ENCODE results near the gene CDC26.
A peak's percentile ranks its signal among the peaks of the same experiment; 100 is the strongest.
"Not testable (repeated sequence)": the region's sequence is repeated elsewhere in the genome, so short reads cannot be mapped to it uniquely, and the experiment has no call there.

Gene CDC26

GRCh38 chr9:113301548-113301947, 26.2 kb upstream of the CDC26 start:
- no peaks in the 10 kb centered on the region for H3K9me3 Mint-ChIP-seq
- H3K27me3 Mint-ChIP-seq (ENCODE audit: low read depth), result peaks cover 17% of the 10 kb centered on the region
- H3K27ac Mint-ChIP-seq, result no peak overlapping the region
- H3K4me1 Mint-ChIP-seq (ENCODE audit: low read depth), result peaks cover 1% of the 10 kb centered on the region
- H3K4me3 Mint-ChIP-seq, result no peak overlapping the region
- no peaks in the 10 kb centered on the region for H3K36me3 Mint-ChIP-seq (ENCODE audit: low read depth)

GRCh38 chr9:113299800-113300292, 24.5 kb upstream of the CDC26 start:
- Mint-ChIP-seq H3K9me3 (no peaks in the 10 kb centered on the region), H3K4me3 (no peak overlapping the region), H3K27me3 (ENCODE audit: low read depth) (peaks cover 17% of the 10 kb centered on the region), H3K27ac (no peak overlapping the region), H3K36me3 (ENCODE audit: low read depth) (no peaks in the 10 kb centered on the region), H3K4me1 (ENCODE audit: low read depth) (peaks cover 1% of the 10 kb centered on the region)

GRCh38 chr9:113298924-113299770, 23.8 kb upstream of the CDC26 start:
- Mint-ChIP-seq H3K4me1 (ENCODE audit: low read depth) (peaks cover 1% of the 10 kb centered on the region), H3K4me3 (no peak overlapping the region), H3K27ac (no peak overlapping the region), H3K36me3 (ENCODE audit: low read depth) (no peaks in the 10 kb centered on the region), H3K27me3 (ENCODE audit: low read depth) (peaks cover 17% of the 10 kb centered on the region), H3K9me3 (no peaks in the 10 kb centered on the region)

GRCh38 chr9:113298311-113298710, 22.9 kb upstream of the CDC26 start:
- Mint-ChIP-seq H3K27me3 (ENCODE audit: low read depth) (peaks cover 16% of the 10 kb centered on the region), H3K27ac (no peak overlapping the region), H3K4me1 (ENCODE audit: low read depth) (peaks cover 1% of the 10 kb centered on the region), H3K9me3 (no peaks in the 10 kb centered on the region), H3K4me3 (no peak overlapping the region), H3K36me3 (ENCODE audit: low read depth) (no peaks in the 10 kb centered on the region)

GRCh38 chr9:113296796-113297558, 21.6 kb upstream of the CDC26 start:
- no peak overlapping the region for H3K4me3 Mint-ChIP-seq
- peaks cover 1% of the 10 kb centered on the region for H3K36me3 Mint-ChIP-seq (ENCODE audit: low read depth)
- H3K27me3 Mint-ChIP-seq (ENCODE audit: low read depth), result peaks cover 11% of the 10 kb centered on the region
- peaks cover 1% of the 10 kb centered on the region for H3K4me1 Mint-ChIP-seq (ENCODE audit: low read depth)
- no peak overlapping the region for H3K27ac Mint-ChIP-seq
- H3K9me3 Mint-ChIP-seq, result no peaks in the 10 kb centered on the region

- peaks cover 11% of the 10 kb centered on the region for H3K27me3 Mint-ChIP-seq (ENCODE audit: low read depth)
- not testable (repeated sequence) for H3K4me3 Mint-ChIP-seq; H3K4me1 Mint-ChIP-seq (ENCODE audit: low read depth); H3K36me3 Mint-ChIP-seq (ENCODE audit: low read depth); H3K27ac Mint-ChIP-seq; H3K9me3 Mint-ChIP-seq
These were observed 20.9 kb upstream of the CDC26 start for GRCh38 chr9:113296247-113296646.

- Mint-ChIP-seq H3K4me1 (ENCODE audit: low read depth) (peaks cover 3% of the 10 kb centered on the region), H3K27me3 (ENCODE audit: low read depth) (no peaks in the 10 kb centered on the region), H3K9me3 (no peaks in the 10 kb centered on the region), H3K36me3 (ENCODE audit: low read depth) (peaks cover 29% of the 10 kb centered on the region), H3K4me3 (no peak overlapping the region), H3K27ac (no peak overlapping the region)
These were observed 18.0 kb upstream of the CDC26 start for GRCh38 chr9:113293285-113293878.

- peaks cover 47% of the 10 kb centered on the region for H3K36me3 Mint-ChIP-seq (ENCODE audit: low read depth)
- H3K27ac Mint-ChIP-seq, result no peak overlapping the region
- H3K27me3 Mint-ChIP-seq (ENCODE audit: low read depth), result no peaks in the 10 kb centered on the region
These were observed 14.8 kb upstream of the CDC26 start for GRCh38 chr9:113290052-113290607.

GRCh38 chr9:113289091-113289490, 13.7 kb upstream of the CDC26 start:
- peaks cover 56% of the 10 kb centered on the region for H3K36me3 Mint-ChIP-seq (ENCODE audit: low read depth)
- H3K4me3 Mint-ChIP-seq, result no peak overlapping the region
- H3K27ac Mint-ChIP-seq, result no peak overlapping the region

More at GRCh38 chr9:113290052-113290607, 14.8 kb upstream of the CDC26 start:
- no peak overlapping the region for H3K4me3 Mint-ChIP-seq
- H3K4me1 Mint-ChIP-seq (ENCODE audit: low read depth), result peaks cover 3% of the 10 kb centered on the region
- no peaks in the 10 kb centered on the region for H3K9me3 Mint-ChIP-seq

GRCh38 chr9:113281356-113281755, 6.0 kb upstream of the CDC26 start:
- H3K36me3 Mint-ChIP-seq (ENCODE audit: low read depth), result peaks cover 63% of the 10 kb centered on the region

More at GRCh38 chr9:113289091-113289490, 13.7 kb upstream of the CDC26 start:
- Mint-ChIP-seq H3K27me3 (ENCODE audit: low read depth) (no peaks in the 10 kb centered on the region), H3K9me3 (no peaks in the 10 kb centered on the region), H3K4me1 (ENCODE audit: low read depth) (peaks cover 3% of the 10 kb centered on the region)

GRCh38 chr9:113278840-113279239, 3.5 kb upstream of the CDC26 start:
- no peak overlapping the region for H3K4me3 Mint-ChIP-seq
- H3K9me3 Mint-ChIP-seq, result no peaks in the 10 kb centered on the region
- H3K27me3 Mint-ChIP-seq (ENCODE audit: low read depth), result no peaks in the 10 kb centered on the region
- H3K4me1 Mint-ChIP-seq (ENCODE audit: low read depth), result peaks cover 18% of the 10 kb centered on the region
- H3K27ac Mint-ChIP-seq, result no peak overlapping the region
- peaks cover 49% of the 10 kb centered on the region for H3K36me3 Mint-ChIP-seq (ENCODE audit: low read depth)

More at GRCh38 chr9:113281356-113281755, 6.0 kb upstream of the CDC26 start:
- H3K4me3 Mint-ChIP-seq, result no peak overlapping the region
- H3K27ac Mint-ChIP-seq, result no peak overlapping the region
- peaks cover 18% of the 10 kb centered on the region for H3K4me1 Mint-ChIP-seq (ENCODE audit: low read depth)
- no peaks in the 10 kb centered on the region for H3K27me3 Mint-ChIP-seq (ENCODE audit: low read depth)
- no peaks in the 10 kb centered on the region for H3K9me3 Mint-ChIP-seq

- Mint-ChIP-seq H3K4me3 (no peak overlapping the region), H3K4me1 (ENCODE audit: low read depth) (peaks cover 11% of the 10 kb centered on the region), H3K27ac (no peak overlapping the region), H3K27me3 (ENCODE audit: low read depth) (no peaks in the 10 kb centered on the region), H3K36me3 (ENCODE audit: low read depth) (peaks cover 30% of the 10 kb centered on the region), H3K9me3 (no peaks in the 10 kb centered on the region)
These were observed 757 bp downstream of the CDC26 start for GRCh38 chr9:113274474-113275156.

GRCh38 chr9:113269871-113270270, 5.5 kb downstream of the CDC26 start:
- no peak overlapping the region for H3K4me3 Mint-ChIP-seq
- no peaks in the 10 kb centered on the region for H3K9me3 Mint-ChIP-seq
- no peaks in the 10 kb centered on the region for H3K27me3 Mint-ChIP-seq (ENCODE audit: low read depth)
- peaks cover 8% of the 10 kb centered on the region for H3K4me1 Mint-ChIP-seq (ENCODE audit: low read depth)
- H3K27ac Mint-ChIP-seq, result peak overlapping the region; percentile 16
- peaks cover 27% of the 10 kb centered on the region for H3K36me3 Mint-ChIP-seq (ENCODE audit: low read depth)

- peaks cover 29% of the 10 kb centered on the region for H3K36me3 Mint-ChIP-seq (ENCODE audit: low read depth)
These were observed 6.0 kb downstream of the CDC26 start for GRCh38 chr9:113269355-113269754.

More at GRCh38 chr9:113269355-113269754, 6.0 kb downstream of the CDC26 start:
- Mint-ChIP-seq H3K4me3 (no peak overlapping the region), H3K4me1 (ENCODE audit: low read depth) (peaks cover 8% of the 10 kb centered on the region), H3K27me3 (ENCODE audit: low read depth) (no peaks in the 10 kb centered on the region), H3K27ac (no peak overlapping the region), H3K9me3 (no peaks in the 10 kb centered on the region)

All from T-helper 1 cell treated with Interleukin-12 subunit alpha and Interleukin-12 subunit beta and Interleukin-4 antibody, amounts not matched to agents 30 μg/mL and 1 μg/mL, for 36 hours (primary cell).